HT-29 (cell line): ENCODE results near the gene RCAN2. TPM values are rescaled to one million over a fixed set of nuclear protein-coding genes. Genes with fewer than 3 reads are reported as not detected.

Source experiments
- DNase-seq: peaks from one replicate; pipeline ENCODE4 v3.0.0-alpha.2; 2015; ENCODE audit warnings: low spot score
- total RNA-seq: library from RNA; depleted of rRNA; stranded (reverse); fragments of >200 nt; shearing (Covaris generic); gene quantifications from 2 replicates; pipeline ENCODE4 v1.2.3, GENCODE V29; 2014

The RCAN2 gene
- total RNA-seq, 1 experiment from 2014 or later, result 0.03 TPM

DNA sequence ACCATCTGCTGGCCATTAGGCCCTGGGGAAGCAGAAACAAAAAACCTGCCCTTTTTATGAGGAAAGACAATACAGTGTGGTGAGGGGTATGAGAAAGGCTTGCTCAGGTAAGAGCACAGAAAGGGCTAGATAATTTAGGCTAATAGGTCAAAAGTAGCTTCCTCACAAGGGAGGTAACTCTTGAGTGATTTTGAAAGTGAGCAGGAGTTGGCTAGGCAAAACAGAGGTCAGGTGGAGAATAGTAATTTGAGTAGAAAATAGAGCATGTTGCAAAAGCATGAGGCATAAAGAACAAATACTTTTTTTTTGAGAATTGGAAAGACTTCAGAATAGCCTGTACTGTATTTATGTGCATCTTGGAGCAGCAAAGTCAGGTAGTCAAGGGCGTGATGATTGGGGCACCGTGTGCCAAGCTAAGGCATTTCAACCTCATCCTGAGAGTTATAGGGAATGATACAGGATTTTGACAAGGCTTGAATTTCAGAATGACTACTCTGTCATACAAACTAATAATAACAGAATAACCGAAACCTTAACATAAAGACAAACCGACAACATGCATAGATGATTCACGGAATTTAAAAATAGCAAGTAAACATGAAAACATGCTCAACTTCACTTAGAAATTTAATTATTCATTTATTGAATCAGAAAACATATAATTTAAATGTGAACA, 197.5 kb downstream of the RCAN2 start:
- no peak for DNase-seq

DNA sequence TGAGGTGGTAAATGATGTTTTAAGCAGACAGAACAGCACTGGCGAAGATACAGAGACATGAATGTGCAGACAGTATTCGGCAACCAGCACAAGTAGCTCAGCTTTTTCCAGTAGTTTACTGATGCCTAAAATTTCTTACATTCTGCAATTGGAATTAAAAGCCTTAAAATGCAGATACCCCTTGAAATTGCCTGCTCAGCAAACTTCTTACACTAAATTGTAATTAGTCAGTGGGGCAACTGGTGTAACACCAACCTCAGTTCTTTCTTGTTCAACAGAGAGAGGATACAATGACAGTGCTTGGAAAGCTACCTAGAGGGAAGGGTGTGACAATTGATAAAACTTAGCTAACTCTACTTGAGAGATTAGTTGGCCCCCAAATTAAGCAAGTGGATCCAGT, 199.4 kb downstream of the RCAN2 start:
- no peak for DNase-seq

DNA sequence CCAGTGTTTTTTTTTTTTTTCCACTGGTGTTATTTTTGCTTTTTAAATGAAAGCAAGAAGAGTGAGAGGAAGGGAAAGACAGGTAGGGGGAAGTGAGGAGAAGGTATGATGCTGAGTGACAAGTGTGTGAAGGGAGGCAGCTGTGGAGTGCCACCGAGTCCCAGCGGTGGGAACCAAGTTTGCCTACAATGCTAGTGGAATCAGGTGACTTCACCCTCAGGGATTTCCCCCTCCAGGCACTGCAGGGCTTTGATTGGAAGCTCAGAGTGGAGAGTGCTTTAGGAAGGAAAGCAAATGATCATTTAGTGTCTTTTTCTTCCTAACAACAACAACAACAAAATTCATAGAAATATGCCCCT, 200.0 kb downstream of the RCAN2 start:
- DNase-seq, result no peak

DNA sequence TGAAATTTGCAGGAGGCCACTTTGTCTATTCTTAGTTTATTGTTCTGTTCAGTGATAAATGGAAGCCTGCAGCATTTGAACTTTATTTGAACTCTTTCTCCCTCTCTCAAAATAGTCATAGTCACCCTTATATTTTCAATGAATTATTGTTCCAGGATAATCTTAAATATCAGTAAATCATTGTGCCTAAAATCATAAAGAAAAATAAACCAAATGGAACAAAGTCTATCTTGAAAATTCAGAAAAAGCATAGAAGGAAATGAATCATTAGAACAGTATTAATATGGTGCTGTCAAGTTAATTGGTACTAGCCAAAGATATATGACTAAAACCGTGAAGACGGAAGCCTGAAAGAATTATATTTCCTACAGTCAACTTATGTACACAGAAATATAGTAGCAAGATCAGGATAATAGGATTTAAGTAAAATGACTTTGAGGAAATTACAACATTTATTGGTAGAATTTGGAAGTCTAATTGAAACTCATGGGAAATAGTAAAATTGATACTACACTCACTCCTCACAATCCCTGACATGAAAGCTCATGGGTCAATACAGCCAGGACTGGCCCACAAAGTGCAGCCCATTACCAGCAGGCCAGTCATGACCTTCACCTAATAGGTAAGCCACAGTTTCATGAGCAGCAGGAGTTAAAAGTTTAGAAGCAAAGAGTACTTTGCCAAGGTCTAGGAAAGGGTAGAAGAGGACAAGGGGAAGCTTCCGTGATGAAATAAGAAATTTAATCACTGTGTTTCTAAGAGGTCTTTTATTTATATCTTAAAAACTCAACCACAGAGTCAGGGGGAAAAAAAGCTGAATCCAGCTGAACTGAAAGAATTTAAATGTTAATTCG, 200.6 kb downstream of the RCAN2 start:
- no peak for DNase-seq

DNA sequence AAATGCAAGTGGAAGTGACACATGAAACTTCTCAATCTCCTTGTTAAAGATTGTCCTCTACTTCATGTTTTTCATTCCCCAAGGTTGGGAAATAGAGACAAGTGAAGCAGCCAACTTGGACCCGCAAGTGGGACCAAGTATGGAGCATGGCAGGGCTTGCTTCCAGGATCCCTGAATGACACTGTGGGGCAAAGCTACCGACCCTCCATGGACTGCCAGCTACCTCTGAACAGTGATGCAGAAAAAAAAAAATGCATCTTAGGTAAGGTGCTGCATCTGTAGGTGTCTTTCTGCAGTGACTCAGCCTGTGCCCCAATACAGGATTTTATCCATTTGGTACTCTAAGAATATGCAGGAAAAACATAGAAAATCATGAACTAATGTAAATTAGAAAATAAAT, 201.4 kb downstream of the RCAN2 start:
- DNase-seq, result no peak

DNA sequence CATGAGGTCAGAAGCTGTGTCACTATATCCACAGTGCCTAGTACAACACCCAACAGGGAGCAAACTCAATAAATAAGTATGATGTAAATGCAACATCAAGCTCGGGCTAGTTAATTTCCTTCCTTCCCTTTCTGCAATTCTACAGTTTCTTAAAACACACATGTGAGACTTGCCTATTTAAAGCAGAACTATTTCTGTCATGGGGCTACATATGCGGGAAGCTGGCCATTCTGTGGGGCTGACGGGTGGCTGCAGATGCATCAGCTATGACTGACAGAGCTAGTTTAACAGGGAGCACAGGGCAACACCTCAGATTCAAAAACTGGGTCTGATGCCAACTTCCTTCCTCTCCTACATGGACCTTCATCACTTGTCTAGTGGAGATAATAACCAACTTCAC, 202.4 kb downstream of the RCAN2 start:
- DNase-seq, result no peak

DNA sequence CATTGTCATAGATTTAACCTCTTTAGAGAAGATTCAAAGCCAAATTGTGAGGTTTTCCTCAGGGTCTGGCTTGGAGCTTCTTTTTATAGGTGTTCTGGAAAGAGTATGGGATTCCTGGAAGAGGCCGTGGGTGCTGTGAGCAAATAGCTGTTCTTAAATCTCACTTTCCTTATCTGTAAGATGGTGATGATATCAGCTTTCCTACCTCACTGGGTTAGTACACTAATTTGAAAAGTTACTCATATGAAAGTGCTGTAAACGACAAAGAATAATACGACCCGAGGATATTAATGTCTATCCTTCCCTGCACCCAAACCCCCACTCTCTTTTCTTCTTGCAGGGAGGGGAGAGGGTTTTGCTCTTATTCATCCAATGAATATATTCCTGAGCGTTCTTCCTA, 203.6 kb downstream of the RCAN2 start:
- no peak for DNase-seq

DNA sequence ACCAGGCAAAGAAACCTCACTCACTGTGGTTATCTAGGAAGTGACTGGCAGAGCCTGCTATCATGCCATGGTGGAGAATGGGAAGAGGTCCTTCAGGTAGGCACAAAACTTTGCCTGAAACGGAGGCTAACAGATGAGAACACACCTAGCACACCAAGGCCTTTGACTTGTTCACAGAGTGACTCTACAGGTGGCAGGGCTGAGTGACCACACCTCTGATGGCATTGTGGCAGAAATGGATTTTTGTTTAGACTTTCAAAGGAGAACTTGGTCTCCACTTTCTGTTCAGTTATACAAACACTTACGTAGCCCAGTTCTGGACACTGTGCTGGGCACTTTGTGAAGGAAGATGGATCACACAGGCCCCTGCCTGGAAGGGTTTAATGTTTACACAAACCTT, 204.2 kb downstream of the RCAN2 start:
- no peak for DNase-seq

DNA sequence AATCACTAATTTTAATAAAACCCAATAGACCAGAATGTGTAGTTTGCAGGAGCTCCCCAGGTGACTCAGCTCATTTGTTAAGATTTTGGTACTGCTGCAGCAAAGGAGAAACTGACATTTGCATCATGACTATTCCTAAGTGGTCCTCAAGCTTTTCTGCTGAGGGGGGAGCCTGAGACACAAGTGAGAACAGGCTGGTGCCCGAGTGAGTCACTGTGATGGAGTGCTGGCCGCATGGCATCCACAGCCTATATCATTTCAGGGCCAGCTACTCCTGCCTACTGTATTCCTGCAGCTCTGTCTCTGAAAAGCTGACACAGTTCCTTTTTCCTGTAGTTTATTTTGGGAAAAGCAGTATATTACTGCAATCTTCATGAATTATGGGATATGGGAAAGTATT, 206.8 kb downstream of the RCAN2 start:
- no peak for DNase-seq

DNA sequence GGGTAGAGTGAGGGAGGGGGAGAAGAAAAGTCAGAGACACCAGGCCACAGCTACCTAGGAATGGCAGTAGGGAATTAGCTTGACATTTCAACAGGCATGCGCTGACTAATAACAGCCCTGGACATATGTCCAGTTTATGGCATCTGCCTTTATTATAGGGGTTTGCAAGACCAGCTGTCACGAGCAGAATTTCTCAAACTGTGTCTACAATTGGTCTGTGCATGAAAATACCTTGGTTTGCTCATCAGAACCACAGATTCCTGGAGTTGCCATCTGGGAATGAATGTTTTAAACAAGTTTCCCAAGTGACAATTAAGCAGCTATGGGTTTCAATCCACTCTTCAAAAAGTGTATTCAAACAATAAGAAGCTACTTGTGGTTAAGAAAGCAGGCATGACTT, 210.1 kb downstream of the RCAN2 start:
- DNase-seq, result no peak

DNA sequence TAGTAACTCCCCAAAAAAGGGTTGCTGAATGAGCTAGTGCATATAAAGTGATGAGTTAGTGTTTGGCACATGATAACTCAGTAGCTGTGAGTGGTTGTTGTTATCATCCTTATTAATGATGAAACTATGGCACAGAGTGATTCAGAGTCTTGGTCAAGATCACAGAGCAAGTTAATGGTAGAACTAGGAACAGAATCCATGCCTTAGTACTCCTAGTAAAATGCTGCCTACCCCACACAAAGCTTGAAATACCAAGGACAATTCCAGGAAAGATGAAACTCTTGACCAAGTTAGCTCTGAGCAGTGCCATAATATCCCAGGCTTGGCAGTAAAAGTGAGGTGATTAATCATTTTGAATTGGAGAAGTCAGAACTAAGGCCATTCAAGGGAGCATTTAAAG, 211.4 kb downstream of the RCAN2 start:
- DNase-seq, result no peak

DNA sequence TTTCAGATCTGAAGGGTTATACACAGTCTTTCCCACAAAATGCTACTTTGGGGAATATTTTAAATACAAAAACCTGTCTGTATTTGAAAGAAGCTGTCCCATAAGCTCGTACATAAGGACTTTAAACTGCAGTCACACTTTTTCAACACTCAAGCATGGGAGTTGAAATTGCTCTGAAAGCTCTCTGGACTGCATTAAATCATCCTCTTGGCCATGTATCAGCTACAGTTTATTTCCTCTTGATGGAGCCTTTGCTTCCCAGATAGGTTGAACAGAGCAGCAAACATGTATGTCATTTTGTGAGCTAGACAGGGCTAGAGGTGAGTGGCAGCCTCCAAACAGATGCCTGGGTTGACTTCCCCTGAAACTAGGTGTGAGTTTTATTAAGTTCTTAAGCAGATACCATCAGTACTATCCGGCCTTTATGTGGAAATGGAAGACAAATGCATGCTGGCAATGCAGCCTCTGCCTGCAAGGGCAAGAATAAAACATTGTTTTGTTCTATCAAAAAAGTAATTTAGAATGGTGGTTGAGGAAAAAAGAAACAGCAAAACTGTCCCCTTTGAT, 214.6 kb downstream of the RCAN2 start:
- no peak for DNase-seq

DNA sequence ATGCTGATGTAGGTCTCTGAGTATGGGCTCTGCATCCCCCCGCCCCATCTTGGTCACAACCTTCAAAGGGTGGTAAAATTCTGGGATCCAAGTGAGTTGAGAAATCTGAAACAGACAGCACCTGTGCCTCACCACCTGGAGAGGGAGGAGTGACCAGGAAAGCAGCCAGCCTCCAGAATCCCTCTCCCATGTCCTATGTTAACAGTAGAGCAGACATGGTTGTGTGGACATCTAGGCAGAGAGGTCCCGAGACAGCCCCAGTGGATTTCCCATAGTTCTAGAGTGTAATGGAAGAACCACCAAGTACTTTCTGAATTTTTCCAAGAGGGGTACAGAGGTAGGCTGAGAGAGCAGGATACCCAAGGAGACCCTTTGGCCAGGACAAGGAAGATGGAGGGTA, 216.7 kb downstream of the RCAN2 start:
- DNase-seq, result no peak

DNA sequence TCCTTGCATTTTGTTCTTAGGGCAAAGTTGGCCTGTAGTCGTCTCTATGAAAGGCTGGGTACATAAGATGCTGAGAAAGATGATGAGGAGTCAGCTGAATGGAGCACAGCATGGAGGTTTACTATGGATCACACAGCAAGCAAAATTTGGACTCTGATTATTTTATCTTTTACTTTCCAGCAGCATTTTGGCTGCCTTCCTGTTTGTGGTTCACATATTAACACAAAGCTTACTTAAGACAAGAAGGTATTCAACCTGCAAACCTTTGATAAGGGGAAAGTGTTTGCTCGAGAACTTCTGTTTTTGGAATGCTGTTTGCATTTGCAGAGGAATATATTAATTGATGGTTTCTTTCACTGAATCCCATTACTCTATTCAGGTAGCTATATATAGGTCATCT, 217.3 kb downstream of the RCAN2 start:
- no peak for DNase-seq

DNA sequence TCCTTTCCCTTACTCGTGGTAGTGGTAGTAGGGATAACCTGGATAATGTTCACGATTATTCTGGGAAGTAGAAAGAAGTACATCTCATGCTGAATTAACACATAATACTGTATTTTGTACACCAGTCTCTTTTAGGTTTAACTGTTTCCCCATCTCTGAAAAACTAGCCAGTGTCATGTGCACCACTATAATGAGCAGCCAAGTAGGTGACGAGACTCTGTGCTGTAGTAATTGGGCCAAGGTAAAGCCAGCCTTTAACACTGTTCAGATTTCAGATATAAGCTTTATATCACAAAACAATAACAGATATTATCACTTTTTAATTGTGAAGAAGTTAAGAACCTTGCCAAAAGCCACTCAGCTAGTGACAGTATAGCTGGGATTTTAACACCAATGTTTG, 219.5 kb downstream of the RCAN2 start:
- no peak for DNase-seq

DNA sequence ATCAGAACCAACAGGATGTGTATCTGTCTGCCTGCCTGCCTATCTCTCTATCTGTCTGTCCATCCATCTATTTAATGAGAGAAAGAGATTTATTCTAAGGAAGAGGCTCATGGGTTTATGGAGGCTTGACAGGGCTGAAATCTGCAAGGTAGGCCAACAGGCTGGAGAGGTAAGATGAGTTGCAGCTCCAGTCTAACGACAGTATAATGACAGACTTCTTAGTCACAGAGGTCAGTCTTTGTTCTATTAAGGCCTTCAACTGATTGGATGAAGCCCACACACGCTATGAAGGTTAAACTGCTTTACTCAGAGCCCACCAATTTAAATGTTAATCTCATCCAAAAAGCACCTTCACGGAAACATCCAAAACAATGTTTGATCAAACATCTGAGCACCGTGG, 220.1 kb downstream of the RCAN2 start:
- no peak for DNase-seq

DNA sequence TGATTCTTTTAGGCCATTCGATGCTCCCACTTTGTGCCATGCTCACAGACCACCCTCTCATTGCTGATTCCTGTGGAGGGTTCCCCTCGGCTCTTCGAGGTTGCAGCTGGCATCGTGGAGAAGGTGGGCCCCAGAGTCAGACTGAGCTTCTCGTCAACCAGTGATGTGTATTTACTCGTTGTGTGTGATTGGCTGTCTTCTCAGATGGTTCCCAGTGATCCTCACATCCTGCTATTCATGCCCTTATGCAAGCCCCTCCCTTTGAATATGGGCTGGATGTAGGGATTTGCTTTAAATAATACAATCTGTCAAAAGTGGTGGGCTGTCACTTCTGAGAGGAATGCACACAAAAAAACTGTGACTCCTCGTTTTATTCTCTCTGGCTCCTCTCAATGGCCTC, 220.9 kb downstream of the RCAN2 start:
- DNase-seq, result no peak

DNA sequence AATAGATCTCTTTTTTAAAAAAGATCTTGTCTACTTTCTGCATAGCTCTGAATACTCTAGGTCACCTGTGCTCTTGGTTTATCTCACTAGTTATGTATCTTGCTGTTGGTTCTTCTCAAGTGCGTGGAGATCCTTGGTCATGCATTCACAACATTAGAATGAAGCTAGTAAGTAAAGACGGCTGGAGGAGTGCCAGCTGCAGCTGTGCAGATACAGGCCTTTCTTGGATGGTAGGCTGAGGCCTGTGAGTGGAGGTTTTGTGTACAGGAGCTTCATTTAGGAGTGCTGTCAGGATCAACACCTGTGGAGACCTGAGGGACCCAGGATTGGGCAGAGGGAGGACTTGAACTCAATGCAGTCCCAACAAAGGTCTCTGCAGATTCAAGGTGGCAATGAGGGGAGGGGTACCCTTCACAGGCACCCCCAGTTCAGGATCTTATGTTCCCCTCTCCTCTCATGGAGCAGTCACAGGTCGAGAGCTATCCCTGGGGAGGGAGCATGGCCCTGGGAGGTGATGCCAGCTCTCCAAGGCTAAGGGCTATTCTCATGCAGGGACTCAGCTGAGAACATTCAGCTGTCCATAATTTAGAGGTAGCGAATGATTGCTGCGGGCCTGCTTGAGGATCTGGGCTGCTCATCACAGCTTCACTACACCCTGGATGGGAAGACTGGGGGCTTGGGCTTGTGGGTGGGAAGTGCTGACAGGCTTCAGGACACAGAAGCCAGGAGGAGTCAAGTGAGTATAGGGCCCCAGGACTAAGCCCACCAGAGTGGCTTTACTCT, 221.6 kb downstream of the RCAN2 start:
- no peak for DNase-seq

DNA sequence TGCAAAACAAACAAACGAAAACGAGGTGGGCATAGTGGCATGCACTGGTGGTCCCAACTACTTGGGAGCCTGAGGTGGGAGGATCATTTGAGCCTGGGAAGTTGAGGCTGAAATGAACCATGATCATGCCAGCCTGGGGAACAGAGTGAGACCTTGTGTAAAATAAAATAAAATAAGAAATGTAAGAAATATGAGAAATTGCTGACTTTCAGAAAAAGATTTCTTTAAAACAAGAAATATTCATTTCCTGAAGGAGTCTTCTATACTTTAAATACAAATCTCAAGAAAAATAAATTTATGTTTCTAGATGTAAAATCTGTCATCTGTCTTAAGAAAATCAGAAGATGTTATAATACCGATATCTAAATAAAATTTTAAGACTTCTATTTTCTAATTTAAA, 223.7 kb downstream of the RCAN2 start:
- DNase-seq, result no peak

DNA sequence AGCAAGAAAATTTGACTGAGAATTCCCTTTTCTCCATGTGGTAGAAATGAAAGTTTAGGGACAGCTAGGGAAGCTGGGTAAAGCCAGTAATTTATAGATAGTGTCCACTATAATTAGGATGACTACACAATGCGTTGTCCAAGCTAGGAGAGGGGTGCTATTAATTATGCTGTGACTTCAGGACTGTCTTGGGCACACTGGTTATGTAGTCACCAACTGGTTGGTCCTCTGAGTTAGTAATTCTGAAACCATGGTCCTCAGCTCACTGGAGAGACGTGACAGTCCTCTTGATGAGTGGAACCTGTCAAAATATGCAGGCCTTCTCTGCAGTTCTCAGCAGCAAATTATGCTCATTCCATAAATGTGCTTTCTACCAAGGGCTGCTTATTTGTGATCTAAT, 225.9 kb downstream of the RCAN2 start:
- no peak for DNase-seq

DNA sequence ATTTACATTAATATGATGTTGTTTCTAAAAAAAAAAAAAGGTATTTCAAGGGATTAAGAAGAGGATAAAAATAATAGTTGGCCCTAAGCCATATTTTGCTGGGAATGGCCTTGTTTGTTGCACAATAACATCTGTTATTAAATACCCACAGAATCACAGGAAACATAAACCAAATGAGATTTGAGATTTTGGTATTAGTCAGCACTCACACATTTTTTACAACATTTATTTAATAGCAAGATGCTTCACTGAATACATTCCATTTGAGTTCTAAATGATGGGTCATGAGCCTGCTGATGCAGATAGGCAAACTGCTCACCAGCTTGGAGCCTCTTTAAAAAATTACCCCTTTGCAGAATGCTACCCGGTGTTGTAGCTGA, 227.6 kb downstream of the RCAN2 start:
- DNase-seq, result no peak

DNA sequence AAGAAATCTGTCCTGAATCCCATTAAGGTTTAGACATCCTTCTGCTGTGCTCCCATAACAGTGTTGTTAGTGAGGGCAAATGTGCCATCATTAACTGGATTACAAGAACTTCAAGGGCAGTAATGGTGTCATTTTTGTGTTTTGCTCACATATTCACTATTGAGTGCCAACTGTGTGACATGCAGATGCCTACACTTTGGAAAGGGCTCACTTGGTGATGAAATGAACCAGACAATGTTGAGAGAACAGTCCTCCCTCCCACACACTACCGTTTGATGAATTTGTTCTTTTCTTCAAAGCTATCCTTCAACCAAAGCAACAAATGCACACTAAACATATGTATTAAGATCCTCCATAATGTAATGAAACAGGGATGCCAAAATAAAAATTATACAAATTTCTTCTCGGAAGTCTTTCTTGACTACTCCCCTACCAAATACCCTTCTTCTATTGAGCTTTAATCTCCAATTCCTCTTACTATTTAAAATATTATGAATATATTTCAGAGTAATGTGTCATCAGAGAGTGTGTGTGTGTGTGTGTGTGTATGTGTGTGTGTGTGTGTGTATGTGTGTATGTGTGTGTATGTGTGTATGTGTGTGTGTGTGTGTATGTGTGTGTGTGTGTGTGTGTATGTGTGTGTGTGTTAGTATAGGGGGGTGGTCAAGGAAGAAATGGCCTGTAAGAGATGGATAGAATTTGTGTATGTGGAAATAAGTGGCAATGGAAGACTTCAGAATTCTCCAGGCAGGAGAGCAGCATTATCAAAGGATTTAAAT, 228.1 kb downstream of the RCAN2 start:
- no peak for DNase-seq
